HG02571 (cell line): ENCODE measurements around the gene GUCY2F.

Experiments
- ATAC-seq: cut with Tn5 transposase; IDR thresholded peaks from one replicate; pipeline ENCODE4 v1.9.1; 2021; ENCODE audit warnings: mild to moderate bottlenecking, moderate library complexity; ENCODE audit not compliant: unreplicated experiment

GUCY2F gene

GRCh38 chrX:109398061-109398460 is 83.8 kb downstream of the GUCY2F start:
- ATAC-seq = no peak

- no peak for ATAC-seq
Observed at GRCh38 chrX:109393859-109394258, 88.0 kb downstream of the GUCY2F start.

- no peak for ATAC-seq
Observed at GRCh38 chrX:109392895-109393294, 89.0 kb downstream of the GUCY2F start.

- no peak for ATAC-seq
Observed at GRCh38 chrX:109390556-109390955, 91.3 kb downstream of the GUCY2F start.

- ATAC-seq = no peak
Observed at GRCh38 chrX:109389917-109390316, 92.0 kb downstream of the GUCY2F start.

- peak; percentile 54 for ATAC-seq
Observed at GRCh38 chrX:109384699-109385098, 97.2 kb downstream of the GUCY2F start.

- ATAC-seq = no peak
Observed at GRCh38 chrX:109382332-109382731, 99.6 kb downstream of the GUCY2F start.

- ATAC-seq = no peak
Observed at GRCh38 chrX:109378281-109378680, 103.6 kb downstream of the GUCY2F start.

GRCh38 chrX:109374262-109374960 is 107.5 kb downstream of the GUCY2F start:
- ATAC-seq = no peak

GRCh38 chrX:109373468-109373867 is 108.4 kb downstream of the GUCY2F start:
- no peak for ATAC-seq

GRCh38 chrX:109372716-109373115 is 109.2 kb downstream of the GUCY2F start:
- no peak for ATAC-seq

- no peak for ATAC-seq
Observed at GRCh38 chrX:109372291-109372690, 109.6 kb downstream of the GUCY2F start.

GRCh38 chrX:109362101-109362500 is 119.8 kb downstream of the GUCY2F start:
- no peak for ATAC-seq

- no peak for ATAC-seq
Observed at GRCh38 chrX:109360301-109360700, 121.6 kb downstream of the GUCY2F start.

- ATAC-seq = no peak
Observed at GRCh38 chrX:109357706-109358105, 124.2 kb downstream of the GUCY2F start.

GRCh38 chrX:109356684-109357083 is 125.2 kb downstream of the GUCY2F start:
- ATAC-seq = no peak

- ATAC-seq = no peak
Observed at GRCh38 chrX:109352066-109352588, 129.8 kb downstream of the GUCY2F start.

GRCh38 chrX:109351557-109351956 is 130.3 kb downstream of the GUCY2F start:
- ATAC-seq = no peak

- no peak for ATAC-seq
Observed at GRCh38 chrX:109350551-109350950, 131.3 kb downstream of the GUCY2F start.

GRCh38 chrX:109350051-109350450 is 131.8 kb downstream of the GUCY2F start:
- no peak for ATAC-seq

- no peak for ATAC-seq
Observed at GRCh38 chrX:109347632-109348031, 134.3 kb downstream of the GUCY2F start.

- no peak for ATAC-seq
Observed at GRCh38 chrX:109346491-109346890, 135.4 kb downstream of the GUCY2F start.

GRCh38 chrX:109345856-109346255 is 136.0 kb downstream of the GUCY2F start:
- no peak for ATAC-seq
